Brain microvascular endothelial cell (primary cell): ENCODE measurements around the gene SPDYC.

Experiments
- DNase-seq: peaks from one replicate; pipeline ENCODE4 v3.0.0-alpha.2; 2020
- H3K27ac ChIP-seq: fragments of 250-450 bp; sonication (Bioruptor Pico); 2 replicates; pipeline ENCODE4 v1.5.1; 2020; ENCODE audit warnings: mild to moderate bottlenecking, moderate library complexity
- H3K27me3 ChIP-seq: fragments of 250-450 bp; sonication (Bioruptor Pico); replicated peaks from 2 replicates; pipeline ENCODE4 v1.5.1; 2020; ENCODE audit warnings: mild to moderate bottlenecking
- H3K36me3 ChIP-seq: fragments of 250-450 bp; sonication (Bioruptor Pico); replicated peaks from 2 replicates; pipeline ENCODE4 v1.5.1; 2020; ENCODE audit warnings: mild to moderate bottlenecking
- H3K4me3 ChIP-seq: 2 replicates; pipeline ENCODE4 v1.5.1; 2011; ENCODE audit warnings: low read depth, mild to moderate bottlenecking, control low read depth, low read length, moderate library complexity
- in situ Hi-C: cut with HindIII; loops from 2 replicates; pipeline ENCODE4 v1.10.0; 2017; ENCODE audit warnings: low sequenced_read_pairs, low pct_ligation_motif_present
- TF ChIP-seq, protein P1 (sequence below): IDR thresholded peaks from 2 replicates; pipeline ENCODE4 v1.5.1; 2011; ENCODE audit warnings: low read depth, mild to moderate bottlenecking, moderate library complexity, low read length, control low read depth, inconsistent platforms; ENCODE audit errors: missing control alignments

SPDYC gene

DNA sequence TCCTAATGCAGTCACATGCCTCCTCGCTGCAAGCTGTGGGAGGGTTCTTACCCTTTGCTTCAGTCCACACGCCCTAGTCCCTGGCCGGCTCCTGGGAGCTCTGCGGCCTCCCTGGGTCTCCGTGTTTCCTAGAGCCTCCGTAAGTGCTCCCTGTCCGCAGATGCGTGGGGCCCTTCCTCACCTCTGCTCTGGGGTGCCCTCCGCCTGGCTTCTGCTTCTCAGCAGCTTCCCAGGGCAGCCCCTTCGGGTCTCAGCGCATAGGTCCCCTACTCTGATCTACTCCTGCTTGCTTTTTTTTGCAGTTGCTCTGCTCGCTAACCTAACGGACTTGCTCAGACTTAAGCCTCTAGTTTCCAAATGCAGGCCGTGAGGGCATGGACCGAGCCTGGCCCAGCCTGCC, 34.1 kb downstream of the SPDYC start:
- no peak overlapping the region for H3K27ac ChIP-seq
- H3K36me3 ChIP-seq, result peaks cover 40% of the 10 kb centered on the region
- H3K27me3 ChIP-seq, result no peaks in the 10 kb centered on the region
- no peak overlapping the region for H3K4me3 ChIP-seq
- in situ Hi-C loops, result no loop called here
- DNase-seq, result no peak
- TF ChIP-seq, protein P1, sequence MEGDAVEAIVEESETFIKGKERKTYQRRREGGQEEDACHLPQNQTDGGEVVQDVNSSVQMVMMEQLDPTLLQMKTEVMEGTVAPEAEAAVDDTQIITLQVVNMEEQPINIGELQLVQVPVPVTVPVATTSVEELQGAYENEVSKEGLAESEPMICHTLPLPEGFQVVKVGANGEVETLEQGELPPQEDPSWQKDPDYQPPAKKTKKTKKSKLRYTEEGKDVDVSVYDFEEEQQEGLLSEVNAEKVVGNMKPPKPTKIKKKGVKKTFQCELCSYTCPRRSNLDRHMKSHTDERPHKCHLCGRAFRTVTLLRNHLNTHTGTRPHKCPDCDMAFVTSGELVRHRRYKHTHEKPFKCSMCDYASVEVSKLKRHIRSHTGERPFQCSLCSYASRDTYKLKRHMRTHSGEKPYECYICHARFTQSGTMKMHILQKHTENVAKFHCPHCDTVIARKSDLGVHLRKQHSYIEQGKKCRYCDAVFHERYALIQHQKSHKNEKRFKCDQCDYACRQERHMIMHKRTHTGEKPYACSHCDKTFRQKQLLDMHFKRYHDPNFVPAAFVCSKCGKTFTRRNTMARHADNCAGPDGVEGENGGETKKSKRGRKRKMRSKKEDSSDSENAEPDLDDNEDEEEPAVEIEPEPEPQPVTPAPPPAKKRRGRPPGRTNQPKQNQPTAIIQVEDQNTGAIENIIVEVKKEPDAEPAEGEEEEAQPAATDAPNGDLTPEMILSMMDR, result no peak

DNA sequence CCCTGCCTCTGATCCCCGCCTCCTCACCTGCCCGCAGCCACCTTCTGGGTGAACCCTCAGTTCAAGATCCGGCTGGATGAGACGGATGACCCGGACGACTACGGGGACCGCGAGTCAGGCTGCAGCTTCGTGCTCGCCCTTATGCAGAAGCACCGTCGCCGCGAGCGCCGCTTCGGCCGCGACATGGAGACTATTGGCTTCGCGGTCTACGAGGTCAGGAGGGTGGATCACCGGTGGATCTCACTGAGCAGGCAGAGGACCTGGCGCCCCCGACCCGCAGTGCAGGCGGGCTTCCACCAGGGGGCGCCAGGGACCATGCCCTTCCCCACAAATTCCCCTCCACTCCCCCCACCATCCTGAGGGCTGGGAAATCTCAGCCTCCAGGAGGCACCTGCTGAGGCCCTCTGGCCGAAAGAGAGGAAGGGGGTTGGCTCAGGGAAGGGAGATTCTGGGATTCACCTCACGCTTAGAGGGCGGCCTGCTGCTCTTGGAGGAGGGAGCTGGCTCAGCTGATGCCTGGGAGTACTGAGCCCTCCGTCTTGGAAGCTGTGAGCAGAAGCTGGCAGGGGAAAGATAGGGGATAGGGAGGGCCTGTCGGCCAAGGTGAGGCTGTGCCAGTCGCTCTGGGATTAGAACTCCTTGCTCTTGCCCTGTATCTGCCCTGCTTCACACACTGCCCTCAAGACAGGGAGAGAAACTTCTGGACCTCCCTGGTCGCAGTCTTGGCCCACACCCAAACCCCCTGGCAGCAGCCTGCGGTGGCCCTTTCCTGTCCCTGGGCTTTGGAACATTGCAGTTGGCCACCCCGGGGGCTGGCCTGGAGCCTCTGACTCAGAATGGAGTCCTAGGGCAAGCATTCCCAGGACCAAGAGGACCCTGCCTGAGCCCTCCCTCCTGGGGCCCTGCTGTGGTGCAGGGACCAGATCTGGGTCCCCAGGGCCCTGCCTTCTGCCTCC, 34.9 kb downstream of the SPDYC start:
- in situ Hi-C loops, result no loop called here
- peaks cover 48% of the 10 kb centered on the region for H3K36me3 ChIP-seq
- TF ChIP-seq, protein P1, result peak; percentile 94
- no peak for DNase-seq
- no peaks in the 10 kb centered on the region for H3K27me3 ChIP-seq
- no peak overlapping the region for H3K4me3 ChIP-seq
- H3K27ac ChIP-seq, result no peak overlapping the region

DNA sequence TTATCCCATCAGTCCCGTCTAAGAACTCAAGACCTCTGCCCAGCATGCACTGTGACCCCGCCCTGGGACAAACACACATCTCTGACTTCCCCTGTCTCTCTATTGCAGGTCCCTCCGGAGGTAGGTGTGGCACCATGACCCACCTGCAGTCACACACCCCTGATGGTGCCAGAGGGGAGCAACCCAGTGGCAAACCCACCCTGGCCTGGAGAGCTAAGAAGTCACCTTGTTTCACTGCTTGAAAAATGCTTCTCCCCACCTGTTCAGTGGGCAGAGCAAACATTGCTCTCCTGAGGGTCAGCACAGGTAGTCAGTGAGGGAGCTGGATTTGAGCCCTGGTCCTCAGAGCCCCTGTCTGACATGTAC, 35.6 kb downstream of the SPDYC start:
- Histone ChIP-seq H3K27me3 (no peaks in the 10 kb centered on the region), H3K36me3 (peaks cover 52% of the 10 kb centered on the region), H3K27ac (no peak overlapping the region), H3K4me3 (no peak overlapping the region)
- in situ Hi-C loops, result no loop called here
- DNase-seq, result no peak
- TF ChIP-seq, protein P1, result no peak

DNA sequence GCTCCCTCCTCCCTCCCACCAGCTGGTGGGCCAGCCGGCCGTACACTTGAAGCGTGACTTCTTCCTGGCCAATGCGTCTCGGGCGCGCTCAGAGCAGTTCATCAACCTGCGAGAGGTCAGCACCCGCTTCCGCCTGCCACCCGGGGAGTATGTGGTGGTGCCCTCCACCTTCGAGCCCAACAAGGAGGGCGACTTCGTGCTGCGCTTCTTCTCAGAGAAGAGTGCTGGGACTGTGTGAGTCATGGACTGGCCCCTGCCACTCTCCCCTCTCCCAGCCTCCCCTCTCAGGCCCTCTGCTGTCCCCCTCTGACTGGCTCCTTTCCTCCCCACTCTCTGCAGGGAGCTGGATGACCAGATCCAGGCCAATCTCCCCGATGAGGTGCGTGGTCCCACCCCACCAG, 36.4 kb downstream of the SPDYC start:
- Histone ChIP-seq H3K27ac (no peak overlapping the region), H3K36me3 (peaks cover 60% of the 10 kb centered on the region), H3K27me3 (no peaks in the 10 kb centered on the region), H3K4me3 (no peak overlapping the region)
- DNase-seq, result no peak
- TF ChIP-seq, protein P1, result no peak
- in situ Hi-C loops, result no loop called here

DNA sequence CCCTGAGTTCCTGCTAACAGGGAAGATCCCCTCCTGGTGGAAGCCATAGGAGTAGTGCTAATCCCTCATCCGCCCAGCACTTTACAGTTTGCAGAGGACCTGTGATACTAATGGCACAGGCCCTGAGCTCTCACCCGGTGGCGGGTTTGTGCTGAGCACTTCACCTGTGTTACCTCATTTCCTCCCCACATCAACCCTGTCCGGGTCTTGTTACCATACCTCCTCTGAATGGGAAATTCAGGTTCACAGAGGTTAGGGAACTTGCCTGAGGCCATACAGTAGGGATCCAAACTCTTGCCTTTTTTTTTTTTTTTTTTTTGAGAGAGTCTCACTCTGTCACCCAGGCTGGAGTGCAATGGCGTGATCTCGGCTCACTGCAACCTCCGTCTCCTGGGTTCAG, 36.9 kb downstream of the SPDYC start:
- no peak for DNase-seq
- Histone ChIP-seq H3K36me3 (peaks cover 61% of the 10 kb centered on the region), H3K27ac (no peak overlapping the region), H3K4me3 (no peak overlapping the region), H3K27me3 (no peaks in the 10 kb centered on the region)
- in situ Hi-C loops, result no loop called here
- TF ChIP-seq, protein P1, result no peak
